SJCRH30 (cell line): ENCODE results near the gene PAQR5. TPM values are rescaled to one million over a fixed set of nuclear protein-coding genes. Genes with fewer than 3 reads are reported as not detected.

Source experiments
- DNase-seq, 2 experiments: peaks; one replicate each; pipeline ENCODE4 v3.0.0-alpha.2; 2015 to 2020
- H3K27ac ChIP-seq: fragments of 250-450 bp; sonication (Bioruptor Pico); 2 replicates; pipeline ENCODE4 v1.5.1; 2020; ENCODE audit warnings: mild to moderate bottlenecking, moderate library complexity
- H3K27me3 ChIP-seq: fragments of 250-450 bp; sonication (Bioruptor Pico); 2 replicates; pipeline ENCODE4 v1.5.1; 2020; ENCODE audit warnings: mild to moderate bottlenecking, moderate library complexity
- H3K36me3 ChIP-seq: fragments of 250-450 bp; sonication (Bioruptor Pico); 2 replicates; pipeline ENCODE4 v1.5.1; 2020; ENCODE audit warnings: mild to moderate bottlenecking, moderate library complexity
- H3K4me1 ChIP-seq: fragments of 250-450 bp; sonication (Bioruptor Pico); 2 replicates; pipeline ENCODE4 v1.5.1; 2020; ENCODE audit warnings: mild to moderate bottlenecking, moderate library complexity
- H3K4me3 ChIP-seq: fragments of 250-450 bp; sonication (Bioruptor Pico); 2 replicates; pipeline ENCODE4 v1.5.1; 2020; ENCODE audit warnings: mild to moderate bottlenecking, moderate library complexity
- H3K9me3 ChIP-seq: fragments of 250-450 bp; sonication (Bioruptor Pico); replicated peaks from 2 replicates; pipeline ENCODE4 v1.5.1; 2020; ENCODE audit warnings: mild to moderate bottlenecking, moderate library complexity
- total RNA-seq: library from RNA; depleted of rRNA; stranded (reverse); fragments of >200 nt; shearing (Covaris generic); gene quantifications from 2 replicates; pipeline ENCODE4 v1.2.3, GENCODE V29; 2014; rRNA removed

Gene PAQR5
- total RNA-seq, result 0.06 and 0.13 TPM in 2 replicates

GRCh38 chr15:69298697-69299441 is at the start of gene PAQR5:
TSS of gene PAQR5 (plus strand) at chr15:69298912. CDS start at chr15:69360081, 61,169 bp downstream.
- peaks cover 7% of the 10 kb centered on the region; the same call in 1 of the 2 replicates for H3K27me3 ChIP-seq
- H3K36me3 ChIP-seq, result no peaks in the 10 kb centered on the region
- no peaks in the 10 kb centered on the region for H3K9me3 ChIP-seq
- H3K4me3 ChIP-seq, result peak within 1 kb of the TSS; percentile 43
- H3K27ac ChIP-seq, result no peak within 1 kb of the TSS
- no peak for DNase-seq
- H3K4me1 ChIP-seq, result no peaks in the 10 kb centered on the region

- H3K4me3 ChIP-seq, result no peak overlapping the region
- peak overlapping the region; percentile 5; the same call in 1 of the 2 replicates for H3K27ac ChIP-seq
- DNase-seq, result peak; percentile 36 to 46
- H3K27me3 ChIP-seq, result no peaks in the 10 kb centered on the region
- H3K9me3 ChIP-seq, result no peaks in the 10 kb centered on the region
- 0 out of 2 replicates have a peak, but pooled peaks cover 5% of the 10 kb centered on the region for H3K4me1 ChIP-seq
- H3K36me3 ChIP-seq, result no peaks in the 10 kb centered on the region
These were observed 45.6 kb upstream of the PAQR5 start for GRCh38 chr15:69253156-69253555.

- H3K9me3 ChIP-seq, result no peaks in the 10 kb centered on the region
- no peaks in the 10 kb centered on the region for H3K27me3 ChIP-seq
- no peaks in the 10 kb centered on the region for H3K4me1 ChIP-seq
- no peak overlapping the region for H3K27ac ChIP-seq
- no peak overlapping the region for H3K4me3 ChIP-seq
- no peaks in the 10 kb centered on the region for H3K36me3 ChIP-seq
- peak in 1 of 2 experiments; percentile 54 for DNase-seq
These were observed 33.3 kb upstream of the PAQR5 start for GRCh38 chr15:69265347-69265955.

- Histone ChIP-seq H3K4me3 (no peak overlapping the region), H3K4me1 (peaks cover 3% of the 10 kb centered on the region; the same call in 1 of the 2 replicates), H3K27ac (no peak overlapping the region), H3K27me3 (no peaks in the 10 kb centered on the region), H3K9me3 (no peaks in the 10 kb centered on the region), H3K36me3 (no peaks in the 10 kb centered on the region)
- DNase-seq, result no peak
These were observed 27.5 kb upstream of the PAQR5 start for GRCh38 chr15:69271217-69271616.

- Histone ChIP-seq H3K4me3 (no peak overlapping the region), H3K4me1 (peaks cover 3% of the 10 kb centered on the region; the same call in 1 of the 2 replicates), H3K27ac (no peak overlapping the region), H3K36me3 (no peaks in the 10 kb centered on the region), H3K27me3 (no peaks in the 10 kb centered on the region), H3K9me3 (no peaks in the 10 kb centered on the region)
- peak in 1 of 2 experiments; percentile 24 for DNase-seq
These were observed 26.6 kb upstream of the PAQR5 start for GRCh38 chr15:69272139-69272538.

- DNase-seq, result no peak
- no peaks in the 10 kb centered on the region for H3K36me3 ChIP-seq
- H3K4me1 ChIP-seq, result peaks cover 3% of the 10 kb centered on the region; the same call in 1 of the 2 replicates
- H3K9me3 ChIP-seq, result no peaks in the 10 kb centered on the region
- no peaks in the 10 kb centered on the region for H3K27me3 ChIP-seq
- H3K27ac ChIP-seq, result no peak overlapping the region
- no peak overlapping the region for H3K4me3 ChIP-seq
These were observed 25.8 kb upstream of the PAQR5 start for GRCh38 chr15:69272891-69273290.

GRCh38 chr15:69275074-69275670 is 23.5 kb upstream of the PAQR5 start:
- Histone ChIP-seq H3K4me3 (no peak overlapping the region), H3K36me3 (no peaks in the 10 kb centered on the region), H3K27ac (no peak overlapping the region), H3K4me1 (peaks cover 3% of the 10 kb centered on the region; the same call in 1 of the 2 replicates), H3K9me3 (no peaks in the 10 kb centered on the region), H3K27me3 (no peaks in the 10 kb centered on the region)
- no peak for DNase-seq

GRCh38 chr15:69275933-69276560 is 22.7 kb upstream of the PAQR5 start:
- Histone ChIP-seq H3K27me3 (no peaks in the 10 kb centered on the region), H3K36me3 (no peaks in the 10 kb centered on the region), H3K4me3 (no peak overlapping the region), H3K27ac (no peak overlapping the region), H3K9me3 (no peaks in the 10 kb centered on the region), H3K4me1 (peaks cover 3% of the 10 kb centered on the region; the same call in 1 of the 2 replicates)
- no peak for DNase-seq

GRCh38 chr15:69277316-69277715 is 21.4 kb upstream of the PAQR5 start:
- H3K9me3 ChIP-seq, result no peaks in the 10 kb centered on the region
- H3K27ac ChIP-seq, result no peak overlapping the region
- no peak overlapping the region for H3K4me3 ChIP-seq
- DNase-seq, result no peak
- peaks cover under 1% of the 10 kb centered on the region; the same call in 1 of the 2 replicates for H3K4me1 ChIP-seq
- no peaks in the 10 kb centered on the region for H3K36me3 ChIP-seq
- no peaks in the 10 kb centered on the region for H3K27me3 ChIP-seq

- H3K4me1 ChIP-seq, result no peaks in the 10 kb centered on the region
- H3K36me3 ChIP-seq, result no peaks in the 10 kb centered on the region
- H3K4me3 ChIP-seq, result no peak overlapping the region
- no peaks in the 10 kb centered on the region; the same call in 1 of the 2 replicates for H3K27me3 ChIP-seq
- no peak for DNase-seq
- H3K9me3 ChIP-seq, result no peaks in the 10 kb centered on the region
- no peak overlapping the region for H3K27ac ChIP-seq
These were observed 19.1 kb upstream of the PAQR5 start for GRCh38 chr15:69279636-69280035.

- H3K4me1 ChIP-seq, result no peaks in the 10 kb centered on the region
- H3K27me3 ChIP-seq, result no peaks in the 10 kb centered on the region; the same call in 1 of the 2 replicates
- no peaks in the 10 kb centered on the region for H3K9me3 ChIP-seq
- H3K4me3 ChIP-seq, result no peak overlapping the region
- H3K27ac ChIP-seq, result no peak overlapping the region
- no peak for DNase-seq
- H3K36me3 ChIP-seq, result no peaks in the 10 kb centered on the region
These were observed 17.9 kb upstream of the PAQR5 start for GRCh38 chr15:69280783-69281182.

- no peak overlapping the region for H3K4me3 ChIP-seq
- no peak for DNase-seq
These were observed 16.5 kb upstream of the PAQR5 start for GRCh38 chr15:69282104-69282743.

GRCh38 chr15:69285834-69286233 is 12.9 kb upstream of the PAQR5 start:
- Histone ChIP-seq H3K4me1 (no peaks in the 10 kb centered on the region), H3K36me3 (no peaks in the 10 kb centered on the region), H3K4me3 (no peak overlapping the region), H3K27me3 (no peaks in the 10 kb centered on the region; the same call in 1 of the 2 replicates), H3K9me3 (no peaks in the 10 kb centered on the region), H3K27ac (no peak overlapping the region)
- DNase-seq, result no peak

More at GRCh38 chr15:69282104-69282743, 16.5 kb upstream of the PAQR5 start:
- H3K36me3 ChIP-seq, result no peaks in the 10 kb centered on the region
- no peaks in the 10 kb centered on the region; the same call in 1 of the 2 replicates for H3K27me3 ChIP-seq
- H3K9me3 ChIP-seq, result no peaks in the 10 kb centered on the region
- H3K27ac ChIP-seq, result no peak overlapping the region
- no peaks in the 10 kb centered on the region for H3K4me1 ChIP-seq

GRCh38 chr15:69288011-69288410 is 10.7 kb upstream of the PAQR5 start:
- no peaks in the 10 kb centered on the region for H3K4me1 ChIP-seq
- no peaks in the 10 kb centered on the region for H3K36me3 ChIP-seq
- no peak overlapping the region for H3K27ac ChIP-seq
- H3K9me3 ChIP-seq, result no peaks in the 10 kb centered on the region
- H3K4me3 ChIP-seq, result no peak overlapping the region
- DNase-seq, result no peak
- peaks cover 4% of the 10 kb centered on the region; the same call in 1 of the 2 replicates for H3K27me3 ChIP-seq
